Measurements from ENCODE around the gene TUBA1B.

The TUBA1B gene

DNA sequence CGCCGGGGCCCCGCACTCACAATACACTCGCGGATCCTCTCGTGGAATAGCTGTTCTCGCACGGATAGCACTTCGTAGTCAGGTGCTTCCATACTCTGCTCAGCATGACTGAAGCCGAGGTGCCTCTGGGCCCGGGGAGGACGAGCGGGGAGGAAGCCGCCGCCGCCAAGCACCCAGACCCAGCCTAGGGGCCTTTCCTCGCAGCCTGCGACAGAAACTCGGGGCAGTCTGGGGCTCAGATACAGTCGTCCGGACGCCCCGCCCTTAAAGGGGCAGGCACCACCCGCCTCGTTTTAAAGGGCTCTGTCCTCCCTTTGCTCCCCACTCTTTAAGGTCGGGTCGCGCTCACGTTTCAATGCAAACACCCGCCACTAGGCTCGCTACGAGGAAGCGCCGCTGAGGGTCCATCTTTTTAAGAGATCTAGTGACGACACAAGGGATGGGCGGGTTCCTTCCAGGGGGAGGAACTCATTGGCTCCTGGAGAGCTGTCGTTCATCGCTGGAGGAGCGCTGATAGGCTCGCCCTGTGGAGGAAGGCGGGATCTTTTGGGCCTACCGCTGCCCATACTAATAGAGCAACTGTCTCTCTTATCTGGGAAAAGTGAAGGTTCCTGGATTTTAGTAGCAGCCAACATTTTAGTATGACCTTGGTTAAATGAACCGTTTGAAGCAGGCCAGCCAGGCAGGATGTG, 20.6 kb downstream of the TUBA1B start, which contains the start of gene LMBR1L:
Gene LMBR1L (minus strand): TSS at position 384 of the 692 bp plus-strand sequence. CDS start 292 bp downstream, at position 92.
- Histone ChIP-seq H4K20me1 (ENCODE audit: low read depth, low read length) (no peaks in the 10 kb centered on the region), H3K4me2 (ENCODE audit: low read depth, low read length, poor library complexity, severe bottlenecking) (peak within 1 kb of the TSS; percentile 98), H3K9ac (ENCODE audit: low read length) (peak within 1 kb of the TSS; percentile 73), H3K27ac (ENCODE audit: low read depth, low read length) (peak within 1 kb of the TSS; percentile 18; the same call in 1 of the 2 replicates), H3F3A (ENCODE audit: insufficient read depth) (no peaks in the 10 kb centered on the region), H3K27me3 (ENCODE audit: low read length) (no peaks in the 10 kb centered on the region), H3K9me3 (ENCODE audit: insufficient read depth, low read length) (no peaks in the 10 kb centered on the region), H3K79me2 (ENCODE audit: insufficient read depth, low read length) (no peaks in the 10 kb centered on the region), H3K36me3 (ENCODE audit: low read length) (no peaks in the 10 kb centered on the region), H3K4me3 (ENCODE audit: insufficient read depth, low read length, poor library complexity, severe bottlenecking) (peak within 1 kb of the TSS; percentile 93), H2AFZ (ENCODE audit: low read depth, low read length, severe bottlenecking) (peak within 1 kb of the TSS; percentile 98), H3K9me2 (replicated peaks; ENCODE audit: insufficient read depth, low read length) (no peaks in the 10 kb centered on the region)
- TF ChIP-seq, protein P1, sequence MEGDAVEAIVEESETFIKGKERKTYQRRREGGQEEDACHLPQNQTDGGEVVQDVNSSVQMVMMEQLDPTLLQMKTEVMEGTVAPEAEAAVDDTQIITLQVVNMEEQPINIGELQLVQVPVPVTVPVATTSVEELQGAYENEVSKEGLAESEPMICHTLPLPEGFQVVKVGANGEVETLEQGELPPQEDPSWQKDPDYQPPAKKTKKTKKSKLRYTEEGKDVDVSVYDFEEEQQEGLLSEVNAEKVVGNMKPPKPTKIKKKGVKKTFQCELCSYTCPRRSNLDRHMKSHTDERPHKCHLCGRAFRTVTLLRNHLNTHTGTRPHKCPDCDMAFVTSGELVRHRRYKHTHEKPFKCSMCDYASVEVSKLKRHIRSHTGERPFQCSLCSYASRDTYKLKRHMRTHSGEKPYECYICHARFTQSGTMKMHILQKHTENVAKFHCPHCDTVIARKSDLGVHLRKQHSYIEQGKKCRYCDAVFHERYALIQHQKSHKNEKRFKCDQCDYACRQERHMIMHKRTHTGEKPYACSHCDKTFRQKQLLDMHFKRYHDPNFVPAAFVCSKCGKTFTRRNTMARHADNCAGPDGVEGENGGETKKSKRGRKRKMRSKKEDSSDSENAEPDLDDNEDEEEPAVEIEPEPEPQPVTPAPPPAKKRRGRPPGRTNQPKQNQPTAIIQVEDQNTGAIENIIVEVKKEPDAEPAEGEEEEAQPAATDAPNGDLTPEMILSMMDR (IDR thresholded peaks at IDR 0.05; ENCODE audit: insufficient read depth, low read length, poor library complexity, severe bottlenecking): no peak
- no peak for TF ChIP-seq EZH2phosphoT487 (conservative IDR thresholded peaks at IDR 0.05; ENCODE audit: low read length)

DNA sequence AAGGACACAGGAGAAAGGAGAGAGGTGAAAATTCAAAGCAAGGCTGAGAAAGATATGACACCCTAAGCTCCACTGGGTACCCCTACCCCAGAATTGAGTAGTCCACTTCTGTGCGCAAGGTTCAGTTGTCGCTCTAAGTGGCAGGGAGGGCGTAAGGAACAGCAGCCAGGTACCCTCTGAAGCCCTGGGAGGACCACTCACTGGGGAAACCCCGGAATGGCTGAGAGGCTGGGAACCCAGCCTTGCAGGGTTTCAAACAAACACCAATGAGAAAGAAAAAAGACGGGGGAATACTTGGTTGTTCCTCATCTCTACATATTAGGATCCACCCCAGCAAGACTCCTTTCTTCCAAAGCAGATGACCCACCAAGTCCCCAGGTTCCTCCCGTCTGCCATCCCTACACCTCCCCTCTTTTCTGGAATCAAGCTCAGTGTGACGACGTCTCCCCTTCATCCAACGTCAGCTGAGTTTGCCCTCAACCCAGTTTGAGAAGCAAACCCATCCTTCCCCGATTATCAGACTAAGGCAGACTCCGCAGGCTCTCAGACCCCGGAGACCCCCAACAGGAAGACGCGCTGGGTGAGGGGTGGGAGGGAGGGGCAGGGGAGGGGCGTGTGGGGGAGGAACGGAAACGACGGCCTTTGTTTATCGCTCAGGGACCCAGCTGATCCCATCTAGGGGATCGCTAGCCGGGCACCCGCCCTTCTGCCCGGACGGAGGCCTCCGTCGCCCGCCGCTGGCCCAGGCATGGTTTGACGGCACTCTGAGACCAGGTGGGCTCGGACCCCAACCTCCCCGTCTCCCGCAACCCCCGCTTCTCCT, 21.3 kb downstream of the TUBA1B start:
- Histone ChIP-seq H3K27ac (ENCODE audit: low read depth, low read length) (no peak overlapping the region), H3K4me3 (ENCODE audit: insufficient read depth, low read length, poor library complexity, severe bottlenecking) (peak overlapping the region; percentile 93), H3K9me2 (replicated peaks; ENCODE audit: insufficient read depth, low read length) (no peaks in the 10 kb centered on the region), H3K27me3 (ENCODE audit: low read length) (no peaks in the 10 kb centered on the region), H3K4me2 (ENCODE audit: low read depth, low read length, poor library complexity, severe bottlenecking) (peak overlapping the region; percentile 98), H3K9me3 (ENCODE audit: insufficient read depth, low read length) (no peaks in the 10 kb centered on the region), H4K20me1 (ENCODE audit: low read depth, low read length) (no peaks in the 10 kb centered on the region), H2AFZ (ENCODE audit: low read depth, low read length, severe bottlenecking) (peak overlapping the region; percentile 98), H3K9ac (ENCODE audit: low read length) (peak overlapping the region; percentile 73), H3F3A (ENCODE audit: insufficient read depth) (no peaks in the 10 kb centered on the region), H3K79me2 (ENCODE audit: insufficient read depth, low read length) (no peaks in the 10 kb centered on the region), H3K36me3 (ENCODE audit: low read length) (no peaks in the 10 kb centered on the region)
- no peak for TF ChIP-seq EZH2phosphoT487 (conservative IDR thresholded peaks at IDR 0.05; ENCODE audit: low read length)
- TF ChIP-seq, protein P1 (IDR thresholded peaks at IDR 0.05; ENCODE audit: insufficient read depth, low read length, poor library complexity, severe bottlenecking): no peak

DNA sequence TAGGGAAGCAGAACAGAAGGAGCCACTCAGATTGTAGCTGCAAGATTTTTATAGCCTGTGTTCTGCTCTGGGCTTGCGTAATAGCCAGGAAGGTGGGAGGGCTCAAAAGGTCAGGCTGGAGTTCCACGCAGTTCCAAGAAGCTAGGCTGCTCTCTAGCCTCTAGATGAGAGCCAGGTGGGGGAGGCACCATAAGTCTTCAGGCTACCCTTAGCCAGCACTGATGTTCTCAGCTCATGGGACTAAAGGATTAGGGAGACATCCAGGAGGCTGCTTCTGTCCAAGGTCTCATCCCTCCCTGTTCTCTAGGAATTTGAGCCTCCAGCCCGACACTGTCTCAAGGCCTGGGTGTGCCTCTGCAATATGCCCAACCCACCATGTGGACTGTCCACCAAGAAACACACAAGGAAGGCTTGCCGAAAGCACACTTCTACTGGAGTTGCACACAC, 22.2 kb downstream of the TUBA1B start:
- no peaks in the 10 kb centered on the region for H3K79me2 ChIP-seq (ENCODE audit: insufficient read depth, low read length)
- H4K20me1 ChIP-seq (ENCODE audit: low read depth, low read length): no peaks in the 10 kb centered on the region
- H3K4me3 ChIP-seq (ENCODE audit: insufficient read depth, low read length, poor library complexity, severe bottlenecking): no peak overlapping the region
- no peaks in the 10 kb centered on the region for H3K27me3 ChIP-seq (ENCODE audit: low read length)
- H3K4me2 ChIP-seq (ENCODE audit: low read depth, low read length, poor library complexity, severe bottlenecking): peak overlapping the region; percentile 98
- no peak overlapping the region for H3K27ac ChIP-seq (ENCODE audit: low read depth, low read length)
- no peak for TF ChIP-seq EZH2phosphoT487 (conservative IDR thresholded peaks at IDR 0.05; ENCODE audit: low read length)
- no peaks in the 10 kb centered on the region for H3K36me3 ChIP-seq (ENCODE audit: low read length)
- H2AFZ ChIP-seq (ENCODE audit: low read depth, low read length, severe bottlenecking): no peak overlapping the region
- no peaks in the 10 kb centered on the region for H3K9me3 ChIP-seq (ENCODE audit: insufficient read depth, low read length)
- no peak overlapping the region for H3K9ac ChIP-seq (ENCODE audit: low read length)
- no peaks in the 10 kb centered on the region for H3F3A ChIP-seq (ENCODE audit: insufficient read depth)
- H3K9me2 ChIP-seq (replicated peaks; ENCODE audit: insufficient read depth, low read length): no peaks in the 10 kb centered on the region

Data from SU-DHL-6 (cell line).